Fibroblast of villous mesenchyme (primary cell): Measurements from ENCODE around the gene FAM163B. TPM values are rescaled to one million over a fixed set of nuclear protein-coding genes. Genes with fewer than 3 reads are reported as not detected.

Source experiments
- DNase-seq: peaks from one replicate; pipeline ENCODE4 v3.0.0-alpha.2; 2010; ENCODE audit warnings: low read depth
- H3K4me3 ChIP-seq: 2 replicates; pipeline ENCODE4 v1.5.1; 2011; ENCODE audit warnings: low read depth, mild to moderate bottlenecking, low read length
- CTCF ChIP-seq: IDR thresholded peaks from 2 replicates; pipeline ENCODE4 v1.5.1; 2012; ENCODE audit warnings: low read depth, mild to moderate bottlenecking, low read length; ENCODE audit not compliant: insufficient read depth
- total RNA-seq: library from RNA; depleted of rRNA; stranded (reverse); fragments of >200 nt; gene quantifications from 2 replicates; pipeline ENCODE4 v1.2.3, GENCODE V29; 2012

FAM163B gene
- total RNA-seq, 1 donor, result not detected

- H3K4me3 ChIP-seq, result no peak overlapping the region
- no peak for DNase-seq
- no peak for TF ChIP-seq CTCF
Observed at GRCh38 chr9:133601746-133602145, 7.4 kb downstream of the FAM163B start.

- no peak overlapping the region for H3K4me3 ChIP-seq
- no peak for DNase-seq
- TF ChIP-seq CTCF, result no peak
Observed at GRCh38 chr9:133600739-133601138, 8.4 kb downstream of the FAM163B start.

GRCh38 chr9:133599470-133600173, 9.6 kb downstream of the FAM163B start:
- TF ChIP-seq CTCF, result no peak
- DNase-seq, result no peak
- no peak overlapping the region for H3K4me3 ChIP-seq

- TF ChIP-seq CTCF, result no peak
- DNase-seq, result no peak
- H3K4me3 ChIP-seq, result no peak overlapping the region
Observed at GRCh38 chr9:133598978-133599377, 10.2 kb downstream of the FAM163B start.

- DNase-seq, result no peak
- no peak overlapping the region for H3K4me3 ChIP-seq
- TF ChIP-seq CTCF, result no peak
Observed at GRCh38 chr9:133597316-133597957, 11.8 kb downstream of the FAM163B start.

GRCh38 chr9:133595910-133596309, 13.3 kb downstream of the FAM163B start:
- no peak overlapping the region for H3K4me3 ChIP-seq
- DNase-seq, result no peak
- no peak for TF ChIP-seq CTCF
